MCF 10A (cell line): ENCODE data around the gene RAD51B. TPM values are rescaled to one million over a fixed set of nuclear protein-coding genes. Genes with fewer than 3 reads are reported as not detected.

Experiments used
- BruUV-seq: library from RNA; stranded (reverse); fragments of 400-500 nt; replicated peaks from 2 replicates; lab custom pipeline; 2021; lab: Mats Ljungman, UMichigan
- CTCF ChIA-PET: fragments of 300-600 bp; sonication (Branson Sonifier 250); formaldehyde crosslinking; extraction: SDS; loops from one replicate; lab custom pipeline; 2021; ENCODE audit warnings: antibody characterized with exemption, inconsistent platforms; lab: Yijun Ruan, JAX
- POLR2A ChIA-PET: fragments of 300-600, 350-650 bp; sonication (Branson Sonifier 250); formaldehyde crosslinking; extraction: SDS; loops from one replicate; lab custom pipeline; 2020; ENCODE audit warnings: antibody characterized with exemption, inconsistent platforms; lab: Yijun Ruan, JAX
- DNase-seq: peaks from one replicate; pipeline ENCODE4 v3.0.0-alpha.2; 2018; ENCODE audit not compliant: unreplicated experiment
- H3K27ac Mint-ChIP-seq: one replicate; pipeline ENCODE4 v1.8.0; 2022; ENCODE audit warnings: mild to moderate bottlenecking, low read depth, mixed read lengths; ENCODE audit not compliant: unreplicated experiment
- H3K27me3 Mint-ChIP-seq: one replicate; pipeline ENCODE4 v1.8.0; 2022; ENCODE audit warnings: mixed read lengths; ENCODE audit not compliant: insufficient read depth, unreplicated experiment
- H3K36me3 Mint-ChIP-seq: one replicate; pipeline ENCODE4 v1.8.0; 2022; ENCODE audit warnings: mild to moderate bottlenecking, moderate library complexity, mixed read lengths; ENCODE audit not compliant: insufficient read depth, unreplicated experiment
- H3K4me1 Mint-ChIP-seq: one replicate; pipeline ENCODE4 v1.8.0; 2022; ENCODE audit warnings: mixed read lengths; ENCODE audit not compliant: insufficient read depth, unreplicated experiment
- H3K4me3 Mint-ChIP-seq: one replicate; pipeline ENCODE4 v1.8.0; 2022; ENCODE audit warnings: mild to moderate bottlenecking, moderate library complexity, mixed read lengths; ENCODE audit not compliant: unreplicated experiment
- H3K9me3 Mint-ChIP-seq: one replicate; pipeline ENCODE4 v1.8.0; 2022; ENCODE audit warnings: mixed read lengths; ENCODE audit not compliant: unreplicated experiment
- intact Hi-C: fragments of 100-400 bp; cut with micrococcal nuclease; formaldehyde crosslinking; loops from 2 replicates; pipeline ENCODE4 v1.14.1; 2022
- total RNA-seq: library from RNA; stranded (reverse); gene quantifications from 2 replicates; pipeline ENCODE4 v1.2.3, GENCODE V29; 2022
- TF ChIP-seq, protein P1 (sequence below): fragments of 200-600 bp; IDR thresholded peaks from one replicate; pipeline ENCODE4 v1.8.0; 2022; ENCODE audit warnings: antibody characterized with exemption, mild to moderate bottlenecking; ENCODE audit not compliant: unreplicated experiment

The RAD51B gene
- total RNA-seq, 1 experiment from 2014 or later = 14.6 TPM

DNA sequence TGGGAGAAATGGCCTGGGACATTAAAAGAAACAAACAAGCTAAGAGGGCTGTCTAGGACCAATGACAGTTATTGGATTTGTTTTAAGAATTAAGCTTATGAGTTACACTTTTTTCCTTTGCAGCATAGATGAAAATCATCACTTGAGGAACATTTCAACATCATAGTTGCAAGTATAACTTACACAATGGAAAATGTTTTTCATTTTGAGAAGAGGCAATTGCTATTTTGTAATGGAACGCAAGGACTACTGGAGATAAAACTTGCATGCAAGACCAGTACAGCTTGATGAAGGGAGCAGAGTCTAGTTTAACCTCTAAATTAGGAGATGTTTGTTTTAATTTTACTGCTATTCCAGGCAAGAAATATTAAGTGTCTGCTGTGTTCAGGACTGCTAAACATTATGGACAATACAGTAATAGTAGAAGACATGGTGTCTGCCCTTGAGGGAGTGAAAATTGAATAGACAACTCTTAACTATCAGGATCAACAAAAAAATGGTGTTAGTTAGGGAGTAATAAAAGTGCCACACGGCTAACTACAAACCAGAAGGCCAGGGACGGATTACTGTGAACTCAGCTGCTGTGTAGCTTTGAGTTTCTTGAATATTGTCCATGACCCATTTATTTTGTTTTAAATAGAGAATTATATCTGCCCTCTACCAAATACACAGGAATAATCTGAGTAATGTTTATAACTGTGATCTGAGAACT, 374.5 kb downstream of the RAD51B start:
- no TSS peak for BruUV-seq
- H3K27ac Mint-ChIP-seq = no peak overlapping the region
- intact Hi-C loops = no loop called here
- ChIA-PET CTCF (no interaction called here), POLR2A (interaction anchor here (1.2 to 1.5 kb wide), 3 partner anchors 9 to 230 kb away, joined by 3 to 4 read pairs (median 3); no protein-coding TSS in a partner anchor)
- H3K27me3 Mint-ChIP-seq = no peaks in the 10 kb centered on the region
- TF ChIP-seq, protein P1, sequence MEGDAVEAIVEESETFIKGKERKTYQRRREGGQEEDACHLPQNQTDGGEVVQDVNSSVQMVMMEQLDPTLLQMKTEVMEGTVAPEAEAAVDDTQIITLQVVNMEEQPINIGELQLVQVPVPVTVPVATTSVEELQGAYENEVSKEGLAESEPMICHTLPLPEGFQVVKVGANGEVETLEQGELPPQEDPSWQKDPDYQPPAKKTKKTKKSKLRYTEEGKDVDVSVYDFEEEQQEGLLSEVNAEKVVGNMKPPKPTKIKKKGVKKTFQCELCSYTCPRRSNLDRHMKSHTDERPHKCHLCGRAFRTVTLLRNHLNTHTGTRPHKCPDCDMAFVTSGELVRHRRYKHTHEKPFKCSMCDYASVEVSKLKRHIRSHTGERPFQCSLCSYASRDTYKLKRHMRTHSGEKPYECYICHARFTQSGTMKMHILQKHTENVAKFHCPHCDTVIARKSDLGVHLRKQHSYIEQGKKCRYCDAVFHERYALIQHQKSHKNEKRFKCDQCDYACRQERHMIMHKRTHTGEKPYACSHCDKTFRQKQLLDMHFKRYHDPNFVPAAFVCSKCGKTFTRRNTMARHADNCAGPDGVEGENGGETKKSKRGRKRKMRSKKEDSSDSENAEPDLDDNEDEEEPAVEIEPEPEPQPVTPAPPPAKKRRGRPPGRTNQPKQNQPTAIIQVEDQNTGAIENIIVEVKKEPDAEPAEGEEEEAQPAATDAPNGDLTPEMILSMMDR = no peak
- H3K36me3 Mint-ChIP-seq = no peaks in the 10 kb centered on the region
- H3K4me1 Mint-ChIP-seq = no peaks in the 10 kb centered on the region
- H3K4me3 Mint-ChIP-seq = no peak overlapping the region
- H3K9me3 Mint-ChIP-seq = no peaks in the 10 kb centered on the region
- no peak for DNase-seq

- BruUV-seq = no TSS peak
- intact Hi-C loops = no loop called here
- H3K4me3 Mint-ChIP-seq = no peak overlapping the region
- no peaks in the 10 kb centered on the region for H3K9me3 Mint-ChIP-seq
- TF ChIP-seq, protein P1 = no peak
- no peaks in the 10 kb centered on the region for H3K27me3 Mint-ChIP-seq
- ChIA-PET CTCF (no interaction called here), POLR2A (no interaction called here)
- H3K27ac Mint-ChIP-seq = no peak overlapping the region
- H3K36me3 Mint-ChIP-seq = no peaks in the 10 kb centered on the region
- H3K4me1 Mint-ChIP-seq = no peaks in the 10 kb centered on the region
- DNase-seq = no peak
Observed at GRCh38 chr14:68195126-68195525, 375.5 kb downstream of the RAD51B start.

DNA sequence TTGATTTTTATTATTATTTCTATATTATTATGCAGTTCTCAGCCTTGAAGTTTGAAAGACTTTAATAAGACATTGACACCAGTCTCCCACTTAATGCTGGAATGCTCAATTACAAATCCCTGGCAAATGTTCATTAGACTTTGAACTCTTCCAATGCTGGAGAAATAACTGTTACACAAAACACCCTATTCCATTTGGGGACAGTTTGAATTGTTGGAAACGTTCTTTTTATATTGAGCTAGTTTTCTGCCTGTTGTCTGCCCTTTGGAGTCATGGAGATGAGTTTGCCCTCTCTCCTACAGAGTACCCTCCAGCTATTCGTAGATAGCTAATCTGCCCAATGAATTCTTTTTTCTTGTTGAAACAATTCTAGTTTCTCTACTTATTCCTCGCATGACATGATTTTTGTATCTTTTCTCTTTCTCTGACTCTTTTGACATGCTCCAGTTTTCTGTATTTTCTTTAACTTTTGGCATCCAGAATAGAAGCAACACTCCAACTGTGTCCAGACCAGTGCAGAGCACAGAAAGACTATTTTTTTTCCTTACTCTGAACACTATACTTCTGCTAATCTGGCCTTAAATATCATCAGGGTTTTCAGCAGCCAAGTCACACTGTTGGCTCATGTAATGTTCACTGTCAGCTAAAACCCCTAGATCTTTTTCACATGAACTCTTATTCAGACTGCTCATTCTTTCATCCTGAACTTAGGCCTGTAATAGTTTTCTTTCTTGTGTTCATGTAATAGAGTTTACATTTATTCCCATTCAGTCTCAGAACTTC, 379.3 kb downstream of the RAD51B start:
- intact Hi-C loops = no loop called here
- Mint-ChIP-seq H3K36me3 (no peaks in the 10 kb centered on the region), H3K27ac (no peak overlapping the region), H3K27me3 (no peaks in the 10 kb centered on the region), H3K9me3 (no peaks in the 10 kb centered on the region), H3K4me3 (no peak overlapping the region), H3K4me1 (no peaks in the 10 kb centered on the region)
- no peak for DNase-seq
- ChIA-PET POLR2A (no interaction called here), CTCF (interaction anchor here (0.6 kb wide), 2 partner anchors 644 to 885 kb away, joined by 3 read pairs; no protein-coding TSS in a partner anchor)
- TF ChIP-seq, protein P1 = no peak
- BruUV-seq = no TSS peak

GRCh38 chr14:68199554-68200151, 380.1 kb downstream of the RAD51B start:
- H3K27me3 Mint-ChIP-seq = no peaks in the 10 kb centered on the region
- POLR2A ChIA-PET = interaction anchor here (0.5 kb wide), 1 partner anchor 586 kb away, joined by 3 read pairs; no protein-coding TSS in a partner anchor
- no TSS peak for BruUV-seq

More at GRCh38 chr14:68199554-68200151, 380.1 kb downstream of the RAD51B start:
- no peak for DNase-seq
- Mint-ChIP-seq H3K27ac (no peak overlapping the region), H3K9me3 (no peaks in the 10 kb centered on the region), H3K4me3 (no peak overlapping the region), H3K4me1 (no peaks in the 10 kb centered on the region), H3K36me3 (no peaks in the 10 kb centered on the region)
- CTCF ChIA-PET = no interaction called here
- intact Hi-C loops = no loop called here
- TF ChIP-seq, protein P1 = no peak
